HCT116 (cell line): ENCODE measurements around the gene HPCAL1. TPM values are rescaled to one million over a fixed set of nuclear protein-coding genes. Genes with fewer than 3 reads are reported as not detected.

Source experiments
- ATAC-seq: fragments of 200-7000 bp; cut with Tn5 transposase; 2 replicates; pipeline ENCODE4 v1.9.1; 2020; ENCODE audit warnings: mild to moderate bottlenecking, moderate library complexity
- BruUV-seq: library from RNA; stranded (reverse); fragments of 400-500 nt; replicated peaks from 2 replicates; lab custom pipeline; 2021; lab: Mats Ljungman, UMichigan
- CTCF ChIA-PET: fragments of 300-600 bp; sonication (Branson Sonifier 250); formaldehyde crosslinking; loops from one replicate; lab custom pipeline; 2021; ENCODE audit warnings: antibody characterized with exemption; lab: Charles Lee
- POLR2A ChIA-PET: fragments of 300-600, 350-600 bp; sonication (Branson Sonifier 250); formaldehyde crosslinking; loops from one replicate; lab custom pipeline; 2021; ENCODE audit warnings: antibody characterized with exemption; lab: Charles Lee
- RAD21 ChIA-PET, 2 experiments: fragments of 300-600 bp; sonication (Branson Sonifier 250); formaldehyde crosslinking; loops; one replicate each; lab custom pipeline; 2023; ENCODE audit warnings: low total read pairs in 2 of 2; ENCODE audit not compliant: uncharacterized antibody in 2 of 2, unreplicated experiment in 2 of 2, low non-redundant PET in 1 of 2; lab: Charles Lee
- DNase-seq: peaks from one replicate; pipeline ENCODE4 v3.0.0-alpha.2; 2010; ENCODE audit warnings: low read depth, low spot score
- H2AFZ ChIP-seq: fragments of 200-600 bp; shearing (Covaris generic), sonication (generic); 2 replicates; pipeline ENCODE4 v1.6.1; 2017; ENCODE audit warnings: low read depth, mixed run types, mixed read lengths, antibody characterized with exemption, low read length; ENCODE audit not compliant: poor library complexity, severe bottlenecking
- H3K27ac ChIP-seq: 2 replicates; pipeline ENCODE4 v1.5.1; 2012; ENCODE audit warnings: low read depth, low read length
- H3K27me3 ChIP-seq: fragments of 200-600 bp; sonication (generic); 2 replicates; pipeline ENCODE4 v1.6.1; 2016; ENCODE audit warnings: mixed run types, low read length, mixed read lengths; ENCODE audit not compliant: insufficient read depth
- H3K36me3 ChIP-seq, 2 experiments: fragments of 200-500 bp in 1 of 2; fragments of 200-600 bp in 1 of 2; sonication (Bioruptor generic) in 1 of 2; sonication (generic) in 1 of 2; 2 replicates each; pipeline versions ENCODE4 v1.5.1 to v1.6.1; 2014 to 2016; ENCODE audit warnings: low read length in 2 of 2, inconsistent platforms in 1 of 2, mixed read lengths in 1 of 2, mixed run types in 1 of 2; ENCODE audit not compliant: insufficient read depth in 2 of 2, control insufficient read depth in 1 of 2
- H3K4me1 ChIP-seq, 2 experiments: fragments of 200-600 bp in 1 of 2; sonication (generic) in 1 of 2; 2 replicates each; pipeline versions ENCODE4 v1.5.1 to v1.6.1; 2012 to 2017; ENCODE audit warnings: low read length in 2 of 2, inconsistent platforms in 1 of 2, mild to moderate bottlenecking in 1 of 2, mixed read lengths in 1 of 2, mixed run types in 1 of 2, moderate library complexity in 1 of 2; ENCODE audit not compliant: insufficient read depth in 2 of 2, control insufficient read depth in 1 of 2
- H3K4me2 ChIP-seq: fragments of 200-600 bp; sonication (generic); 2 replicates; pipeline ENCODE4 v1.6.1; 2017; ENCODE audit warnings: mixed run types, low read length, mixed read lengths
- H3K4me3 ChIP-seq, 2 experiments: fragments of 200-600 bp in 1 of 2; sonication (generic) in 1 of 2; replicated peaks in 1 of 2; 2 replicates each; pipeline ENCODE4 v1.5.1; 2011 to 2016; ENCODE audit warnings: low read length in 2 of 2, control low read depth in 1 of 2, low read depth in 1 of 2, mild to moderate bottlenecking in 1 of 2, mixed read lengths in 1 of 2, mixed run types in 1 of 2
- H3K79me2 ChIP-seq: fragments of 200-600 bp; sonication (generic); 2 replicates; pipeline ENCODE4 v1.6.1; 2017; ENCODE audit warnings: mild to moderate bottlenecking, mixed run types, low read length, moderate library complexity, mixed read lengths; ENCODE audit not compliant: insufficient read depth
- H3K9ac ChIP-seq: fragments of 200-600 bp; sonication (generic); 2 replicates; pipeline ENCODE4 v1.6.1; 2016; ENCODE audit warnings: low read length, mixed read lengths
- H3K9me2 ChIP-seq: fragments of 200-600 bp; sonication (generic), shearing (Covaris generic); 2 replicates; pipeline ENCODE4 v1.6.1; 2017; ENCODE audit warnings: mixed run types, mild to moderate bottlenecking, moderate library complexity; ENCODE audit not compliant: insufficient read depth
- H3K9me3 ChIP-seq, 2 experiments: fragments of 200-500 bp in 1 of 2; fragments of 200-600 bp in 1 of 2; sonication (Bioruptor generic) in 1 of 2; sonication (generic) in 1 of 2; 2 replicates each; pipeline ENCODE4 v1.6.1; 2014 to 2017; ENCODE audit warnings: low read length in 2 of 2, mixed read lengths in 2 of 2, inconsistent platforms in 1 of 2, low read depth in 1 of 2, mild to moderate bottlenecking in 1 of 2, mixed run types in 1 of 2, moderate library complexity in 1 of 2; ENCODE audit not compliant: control insufficient read depth in 1 of 2, insufficient read depth in 1 of 2
- H4K20me1 ChIP-seq: fragments of 200-600 bp; sonication (generic), shearing (Covaris generic); 2 replicates; pipeline ENCODE4 v1.6.1; 2017; ENCODE audit warnings: mixed run types, mild to moderate bottlenecking, moderate library complexity; ENCODE audit not compliant: insufficient read depth
- CBX3 ChIP-seq: IDR thresholded peaks from 2 replicates; pipeline ENCODE4 v1.6.1; 2012; ENCODE audit warnings: low read depth
- CTCF ChIP-seq, 3 experiments: fragments of 200-600 bp in 1 of 3; sonication (generic) in 1 of 3; IDR thresholded peaks in 2 of 3; conservative IDR thresholded peaks in 1 of 3; 2 replicates each; pipeline ENCODE4 v1.5.1; 2012 to 2017; ENCODE audit warnings: low read depth in 2 of 3, low read length in 2 of 3, antibody characterized with exemption in 1 of 3, borderline replicate concordance in 1 of 3, control low read depth in 1 of 3, mild to moderate bottlenecking in 1 of 3, mixed read lengths in 1 of 3, mixed run types in 1 of 3, moderate library complexity in 1 of 3; ENCODE audit not compliant: insufficient read depth in 1 of 3
- EGR1 ChIP-seq: IDR thresholded peaks from 2 replicates; pipeline ENCODE4 v1.6.1; 2012; ENCODE audit warnings: low read depth
- ELF1 ChIP-seq: IDR thresholded peaks from 2 replicates; pipeline ENCODE4 v1.6.1; 2012; ENCODE audit warnings: low read depth, borderline replicate concordance
- EZH2phosphoT487 ChIP-seq: fragments of 200-600 bp; IDR thresholded peaks from 2 replicates; pipeline ENCODE4 v1.6.1; 2018; ENCODE audit warnings: antibody characterized with exemption, borderline replicate concordance
- FOSL1 ChIP-seq: IDR thresholded peaks from 2 replicates; pipeline ENCODE4 v1.6.1; 2012; ENCODE audit warnings: low read depth
- JUND ChIP-seq: IDR thresholded peaks from 2 replicates; pipeline ENCODE4 v1.6.1; 2012
- POLR2A ChIP-seq: IDR thresholded peaks from 2 replicates; pipeline ENCODE4 v1.7.0; 2011; ENCODE audit warnings: borderline replicate concordance; ENCODE audit not compliant: insufficient read depth, insufficient read length; ENCODE audit errors: extremely low read depth
- POLR2AphosphoS5 ChIP-seq: IDR thresholded peaks from 2 replicates; pipeline ENCODE4 v1.6.1; 2011; ENCODE audit warnings: mild to moderate bottlenecking, low read depth, low read length, moderate library complexity
- RAD21 ChIP-seq: IDR thresholded peaks from 2 replicates; pipeline ENCODE4 v1.6.1; 2012; ENCODE audit warnings: low read depth, mild to moderate bottlenecking
- SIN3A ChIP-seq: IDR thresholded peaks from 2 replicates; pipeline ENCODE4 v1.6.1; 2012; ENCODE audit warnings: low read depth
- SP1 ChIP-seq: IDR thresholded peaks from 2 replicates; pipeline ENCODE4 v1.6.1; 2012; ENCODE audit warnings: low read depth
- SRF ChIP-seq: IDR thresholded peaks from 2 replicates; pipeline ENCODE4 v1.6.1; 2012; ENCODE audit warnings: low read depth
- YY1 ChIP-seq: IDR thresholded peaks from 2 replicates; pipeline ENCODE4 v1.6.1; 2011; ENCODE audit warnings: low read length, low read depth, moderate library complexity, mild to moderate bottlenecking; ENCODE audit not compliant: insufficient replicate concordance; ENCODE audit errors: extremely low read depth
- ZNF274 ChIP-seq: fragments of 200-500 bp; sonication (Bioruptor generic); IDR thresholded peaks from 2 replicates; pipeline ENCODE4 v1.6.1; 2014; ENCODE audit warnings: mild to moderate bottlenecking, low read depth, low read length, inconsistent platforms
- intact Hi-C: fragments of 100-400 bp; cut with micrococcal nuclease; formaldehyde crosslinking; loops from 2 replicates; pipeline ENCODE4 v1.10.0; 2022
- total RNA-seq: library from RNA; stranded (reverse); gene quantifications from one replicate; pipeline ENCODE4 v1.2.1, GENCODE V29; 2021; ENCODE audit not compliant: unreplicated experiment
- TF ChIP-seq, protein P1 (sequence below): IDR thresholded peaks from 2 replicates; pipeline ENCODE4 v1.6.1; 2012; ENCODE audit warnings: low read depth
- TF ChIP-seq, protein P2 (sequence below): IDR thresholded peaks from 2 replicates; pipeline ENCODE4 v1.6.1; 2012

The HPCAL1 gene
- total RNA-seq, 1 experiment from 2014 or later = 111 TPM

DNA sequence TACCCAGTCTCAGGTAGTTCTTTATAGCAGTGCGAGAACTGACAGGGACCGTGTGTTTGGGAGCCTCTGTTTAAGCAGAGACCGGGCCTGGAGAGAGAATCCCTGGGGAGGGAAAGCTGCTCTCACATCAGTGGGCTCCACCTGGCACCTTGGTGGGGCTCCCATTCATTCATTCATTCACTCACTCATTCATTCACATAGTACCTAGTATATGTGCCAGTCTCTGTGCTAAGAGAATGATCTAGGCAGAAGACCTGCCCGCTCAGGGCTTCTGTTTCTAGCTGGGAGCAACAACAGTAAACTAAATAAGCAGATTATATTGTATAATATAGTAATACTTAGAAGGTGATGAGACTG, 17.8 kb downstream of the HPCAL1 start:
- Histone ChIP-seq H3K79me2 (peaks cover 94% of the 10 kb centered on the region), H3K4me2 (no peak overlapping the region), H3K4me1 (peaks cover 0 to 10% of the 10 kb centered on the region in 2 experiments; a peak in 1 of 4 replicates), H3K36me3 (no peaks in the 10 kb centered on the region), H3K4me3 (no peak overlapping the region), H3K27me3 (no peaks in the 10 kb centered on the region), H4K20me1 (no peaks in the 10 kb centered on the region), H3K9me2 (no peaks in the 10 kb centered on the region), H2AFZ (no peak overlapping the region), H3K27ac (no peak overlapping the region), H3K9me3 (no peaks in the 10 kb centered on the region), H3K9ac (no peak overlapping the region)
- TF ChIP-seq CTCF (IDR thresholded peaks at IDR 0.05 in 2 of 3, conservative IDR thresholded peaks at IDR 0.05 in 1 of 3; ENCODE audit: borderline replicate concordance in 1 of 3, insufficient read depth in 1 of 3, low read depth in 2 of 3, low read length in 2 of 3) (no peak), JUND (no peak), EGR1 (no peak), RAD21 (no peak), POLR2A (no peak), ELF1 (no peak), EZH2phosphoT487 (no peak), ZNF274 (no peak), SP1 (no peak), FOSL1 (no peak), SIN3A (no peak), CBX3 (no peak), YY1 (no peak), POLR2AphosphoS5 (no peak), SRF (no peak)
- TF ChIP-seq, protein P1, sequence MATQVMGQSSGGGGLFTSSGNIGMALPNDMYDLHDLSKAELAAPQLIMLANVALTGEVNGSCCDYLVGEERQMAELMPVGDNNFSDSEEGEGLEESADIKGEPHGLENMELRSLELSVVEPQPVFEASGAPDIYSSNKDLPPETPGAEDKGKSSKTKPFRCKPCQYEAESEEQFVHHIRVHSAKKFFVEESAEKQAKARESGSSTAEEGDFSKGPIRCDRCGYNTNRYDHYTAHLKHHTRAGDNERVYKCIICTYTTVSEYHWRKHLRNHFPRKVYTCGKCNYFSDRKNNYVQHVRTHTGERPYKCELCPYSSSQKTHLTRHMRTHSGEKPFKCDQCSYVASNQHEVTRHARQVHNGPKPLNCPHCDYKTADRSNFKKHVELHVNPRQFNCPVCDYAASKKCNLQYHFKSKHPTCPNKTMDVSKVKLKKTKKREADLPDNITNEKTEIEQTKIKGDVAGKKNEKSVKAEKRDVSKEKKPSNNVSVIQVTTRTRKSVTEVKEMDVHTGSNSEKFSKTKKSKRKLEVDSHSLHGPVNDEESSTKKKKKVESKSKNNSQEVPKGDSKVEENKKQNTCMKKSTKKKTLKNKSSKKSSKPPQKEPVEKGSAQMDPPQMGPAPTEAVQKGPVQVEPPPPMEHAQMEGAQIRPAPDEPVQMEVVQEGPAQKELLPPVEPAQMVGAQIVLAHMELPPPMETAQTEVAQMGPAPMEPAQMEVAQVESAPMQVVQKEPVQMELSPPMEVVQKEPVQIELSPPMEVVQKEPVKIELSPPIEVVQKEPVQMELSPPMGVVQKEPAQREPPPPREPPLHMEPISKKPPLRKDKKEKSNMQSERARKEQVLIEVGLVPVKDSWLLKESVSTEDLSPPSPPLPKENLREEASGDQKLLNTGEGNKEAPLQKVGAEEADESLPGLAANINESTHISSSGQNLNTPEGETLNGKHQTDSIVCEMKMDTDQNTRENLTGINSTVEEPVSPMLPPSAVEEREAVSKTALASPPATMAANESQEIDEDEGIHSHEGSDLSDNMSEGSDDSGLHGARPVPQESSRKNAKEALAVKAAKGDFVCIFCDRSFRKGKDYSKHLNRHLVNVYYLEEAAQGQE = no peak
- TF ChIP-seq, protein P2, sequence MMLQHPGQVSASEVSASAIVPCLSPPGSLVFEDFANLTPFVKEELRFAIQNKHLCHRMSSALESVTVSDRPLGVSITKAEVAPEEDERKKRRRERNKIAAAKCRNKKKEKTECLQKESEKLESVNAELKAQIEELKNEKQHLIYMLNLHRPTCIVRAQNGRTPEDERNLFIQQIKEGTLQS = no peak
- ChIA-PET CTCF (no interaction called here), RAD21 (no interaction called here), POLR2A (no interaction called here)
- intact Hi-C loops = no loop called here
- DNase-seq = no peak
- no TSS peak for BruUV-seq
- no peak for ATAC-seq
